ENCODE data around the gene PHYKPL.
"Not testable (repeated sequence)": the region's sequence is repeated elsewhere in the genome, so short reads cannot be mapped to it uniquely, and the experiment has no call there.

PHYKPL gene

DNA sequence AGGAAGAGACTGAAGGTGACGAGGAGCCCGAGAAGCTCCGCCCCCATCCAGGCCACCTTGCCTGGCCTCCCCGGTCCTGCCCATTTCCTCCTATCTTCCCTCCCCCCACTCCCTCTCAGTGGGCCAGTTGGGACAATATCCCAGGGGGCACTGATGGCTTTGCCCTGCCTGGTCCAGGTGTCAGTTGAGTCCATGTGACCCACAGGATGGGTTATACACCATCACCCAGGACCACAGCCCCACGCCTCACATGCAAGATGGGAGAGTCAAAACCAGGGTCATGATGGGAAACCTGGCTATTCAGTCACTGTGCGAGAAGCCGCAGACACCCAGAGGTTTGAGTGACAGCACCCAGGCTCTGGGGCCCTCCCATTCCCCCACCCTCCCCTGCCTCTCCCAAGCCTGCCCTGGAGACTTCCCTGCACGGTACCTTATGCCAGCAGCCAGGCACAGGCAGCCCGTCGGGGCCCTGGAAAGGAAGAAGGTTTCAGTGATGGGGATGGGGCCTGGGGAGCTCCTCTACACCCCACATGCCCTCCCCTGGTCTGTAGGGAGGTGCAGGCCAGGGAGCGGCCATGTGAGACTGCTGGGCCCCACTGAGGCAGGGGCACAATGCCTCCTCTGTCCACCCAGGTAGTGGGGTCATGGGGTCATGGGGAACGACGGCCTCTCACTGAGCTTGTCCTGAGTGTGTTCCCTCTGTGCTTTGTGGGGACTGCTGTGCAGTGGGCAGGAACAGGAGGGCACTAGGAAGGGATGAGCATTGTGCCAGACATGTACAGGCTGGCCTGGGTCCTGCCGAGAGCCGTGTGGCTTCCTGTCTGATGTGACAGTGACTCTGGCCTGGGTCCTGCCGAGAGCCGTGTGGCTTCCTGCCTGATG is 6.3 kb upstream of the PHYKPL start:
- no peak for DNase-seq

DNA sequence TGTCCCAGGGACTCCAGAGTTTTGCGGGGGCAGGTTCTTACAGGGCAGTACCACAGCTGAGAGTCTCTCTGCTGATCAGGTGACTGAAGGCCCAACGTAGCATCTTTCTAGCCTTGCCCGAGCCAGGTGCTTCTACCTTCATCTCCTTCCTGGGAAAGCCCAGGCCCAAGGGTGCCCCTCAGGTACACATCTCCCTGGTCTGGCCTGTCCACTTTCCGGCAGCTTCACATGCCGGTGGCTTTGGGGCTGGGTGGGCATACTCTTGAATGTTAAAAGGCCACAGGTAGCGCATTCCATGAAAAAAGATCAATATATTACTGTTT is 5.7 kb upstream of the PHYKPL start:
- DNase-seq, result no peak

DNA sequence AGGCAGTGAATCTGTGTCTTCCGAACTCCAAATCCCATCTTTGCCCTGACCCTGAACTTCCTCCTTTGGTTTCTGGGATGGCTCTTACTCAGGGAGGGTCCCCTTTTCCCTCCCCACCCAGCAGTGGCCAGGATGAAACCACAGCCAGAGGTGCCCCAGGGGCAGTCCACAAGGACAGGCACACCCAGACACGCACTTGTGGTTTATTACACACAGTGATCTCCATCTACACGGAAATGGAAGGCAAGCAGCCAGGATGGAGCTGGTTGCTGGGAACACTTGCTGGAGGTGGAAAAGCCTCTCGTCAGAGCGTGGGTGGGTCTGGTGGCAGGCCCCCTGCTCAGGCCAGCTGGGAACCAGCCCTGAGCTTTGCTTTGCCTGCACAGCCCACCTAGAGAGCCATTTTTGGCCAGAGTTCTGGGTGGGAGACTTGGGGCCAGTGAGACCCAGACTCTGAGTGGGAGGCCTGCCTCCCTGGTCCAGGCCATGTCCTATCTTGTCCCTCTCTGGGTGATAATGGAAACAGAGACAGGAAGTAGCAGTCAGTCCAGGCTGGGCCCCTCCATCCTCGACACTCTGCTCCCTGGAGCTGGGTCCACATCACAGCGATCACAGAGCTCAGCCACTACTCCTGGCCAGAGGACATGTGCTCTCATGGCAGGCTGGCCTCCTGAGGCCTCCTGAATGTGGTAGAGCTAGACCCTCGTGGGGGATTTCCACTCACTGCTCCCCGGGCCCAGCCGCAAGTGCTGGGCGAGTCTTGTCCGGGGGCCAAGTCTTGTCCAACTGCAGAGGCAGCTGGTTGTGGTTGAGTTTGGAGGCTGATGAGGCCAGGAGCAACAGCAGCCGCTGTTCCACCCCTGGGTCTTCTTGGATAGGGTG is 5.1 kb upstream of the PHYKPL start:
- no peak for DNase-seq

DNA sequence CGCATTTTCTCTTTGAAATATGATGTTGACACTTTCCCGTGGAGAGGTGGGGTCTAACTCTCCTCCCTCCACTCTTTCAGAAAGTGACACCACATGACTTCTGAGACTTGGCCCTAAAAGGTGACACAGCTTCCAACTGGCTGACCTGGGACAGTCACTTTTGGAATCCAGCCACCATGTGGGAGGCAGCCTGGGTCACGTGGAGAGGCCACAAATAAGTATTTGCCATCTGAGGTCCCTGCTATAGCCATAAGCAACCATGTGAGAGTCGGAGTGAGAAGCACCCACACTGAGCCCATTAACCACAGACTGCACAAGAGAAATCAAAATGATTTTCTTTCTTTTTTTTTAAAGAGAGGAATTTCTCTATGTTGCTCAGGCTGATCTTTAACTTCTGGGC is 4.1 kb upstream of the PHYKPL start:
- DNase-seq, result no peak

DNA sequence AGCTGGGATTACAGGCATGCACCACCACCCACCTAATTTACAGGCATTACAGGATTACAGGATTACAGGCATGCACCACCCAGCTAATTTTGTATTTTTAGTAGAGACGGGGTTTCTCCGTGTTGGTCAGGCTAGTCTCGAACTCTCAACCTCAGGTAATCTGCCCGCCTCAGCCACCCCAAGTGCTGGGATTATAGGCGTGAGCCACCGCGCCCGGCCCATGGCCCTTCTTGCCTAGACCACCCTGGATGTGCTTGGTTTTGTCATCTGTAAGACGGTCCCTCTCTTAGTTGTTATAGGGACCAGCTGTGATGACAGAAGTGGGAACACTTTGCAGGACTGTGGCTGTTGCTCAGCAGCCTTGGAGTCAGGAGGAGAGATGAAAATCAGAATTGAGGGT is 3.5 kb upstream of the PHYKPL start:
- DNase-seq, result no peak

DNA sequence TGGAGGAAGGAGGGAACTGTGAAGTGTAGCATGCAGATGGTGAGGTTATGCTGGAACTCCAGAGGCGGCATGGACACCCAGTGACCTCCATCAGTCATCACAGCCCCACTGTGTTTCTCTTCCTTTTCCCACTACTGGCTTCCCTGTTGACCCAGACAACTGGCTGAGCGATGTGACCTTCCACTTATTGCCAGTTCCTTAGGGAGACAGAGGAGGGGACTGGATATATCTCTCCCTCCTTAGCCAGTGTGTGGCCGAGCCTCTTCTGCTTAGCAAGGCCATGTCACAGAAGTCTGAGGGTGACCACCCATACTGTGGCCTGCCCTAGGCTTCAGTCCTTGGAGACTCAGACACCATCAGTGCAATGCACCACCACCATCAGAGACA is 3.0 kb upstream of the PHYKPL start:
- DNase-seq, result no peak

DNA sequence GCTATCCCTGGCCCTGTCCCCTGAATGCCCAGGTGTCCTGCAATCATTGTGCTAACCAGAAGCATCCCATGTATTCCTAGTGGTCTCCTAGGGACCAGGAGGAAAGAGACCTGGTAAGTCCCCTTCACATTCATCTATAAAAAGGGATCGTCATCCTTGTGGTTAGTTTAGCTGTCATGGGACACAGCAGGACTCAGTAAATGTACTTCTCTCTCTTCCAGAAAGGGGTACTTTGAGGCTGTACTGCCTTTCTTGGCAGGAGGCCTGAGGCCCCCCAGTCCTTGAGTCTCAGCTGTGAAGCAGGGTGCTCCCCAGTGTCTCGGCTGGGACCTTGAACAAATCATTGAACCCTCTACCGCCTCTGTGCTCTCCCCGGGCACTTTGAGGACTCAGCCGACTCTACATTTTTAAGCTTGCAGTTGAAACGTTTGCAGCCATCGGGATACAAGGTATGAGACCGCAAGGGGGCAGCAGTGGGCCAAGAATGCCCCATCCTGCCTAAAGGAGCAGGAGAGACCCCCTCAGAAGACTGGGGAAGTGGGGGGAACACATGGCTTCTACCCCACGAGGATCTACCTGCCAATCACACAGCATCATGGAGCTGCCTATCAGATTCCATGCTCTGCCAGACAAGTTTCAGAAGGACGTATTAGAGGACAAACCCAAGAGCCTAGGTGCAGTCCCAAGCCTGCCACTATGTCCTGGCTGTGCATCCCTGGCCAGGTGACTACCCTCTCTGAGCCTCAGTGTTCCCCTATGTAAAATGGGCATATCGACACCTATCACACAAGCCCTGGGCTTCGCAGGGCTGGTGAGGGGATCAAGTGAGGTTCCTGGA is 2.4 kb upstream of the PHYKPL start:
- DNase-seq, result no peak

DNA sequence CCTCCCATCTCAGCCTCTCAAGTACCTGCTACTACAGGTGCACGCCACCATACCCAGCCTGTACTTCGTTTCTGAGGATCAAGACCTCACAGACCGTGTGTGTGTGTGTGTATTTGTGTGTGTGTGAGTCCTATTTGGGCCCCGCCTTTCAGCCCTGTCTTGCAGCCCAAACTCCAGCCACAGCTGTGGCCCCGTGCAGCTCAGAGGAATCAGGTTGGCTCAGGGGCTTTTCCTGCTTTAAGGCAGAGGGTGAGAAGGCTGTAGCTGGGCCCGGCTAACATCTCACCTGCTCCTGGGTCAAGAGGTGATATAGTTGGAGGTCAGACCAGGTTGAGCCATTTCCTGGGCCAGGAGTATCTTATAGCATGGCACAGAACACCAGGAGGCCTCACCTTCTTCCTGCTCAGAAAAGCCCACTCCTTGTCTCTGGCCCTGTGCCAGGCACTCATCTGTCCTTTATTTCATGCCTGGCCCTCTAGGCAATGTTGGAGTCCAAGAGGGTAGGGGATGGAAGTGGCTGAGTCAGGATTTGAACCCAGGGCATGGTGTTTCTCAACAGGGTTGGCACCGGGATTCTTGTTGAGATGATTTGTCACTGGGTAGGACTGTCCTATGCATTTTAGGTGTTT is 1.6 kb upstream of the PHYKPL start:
- no peak for DNase-seq

DNA sequence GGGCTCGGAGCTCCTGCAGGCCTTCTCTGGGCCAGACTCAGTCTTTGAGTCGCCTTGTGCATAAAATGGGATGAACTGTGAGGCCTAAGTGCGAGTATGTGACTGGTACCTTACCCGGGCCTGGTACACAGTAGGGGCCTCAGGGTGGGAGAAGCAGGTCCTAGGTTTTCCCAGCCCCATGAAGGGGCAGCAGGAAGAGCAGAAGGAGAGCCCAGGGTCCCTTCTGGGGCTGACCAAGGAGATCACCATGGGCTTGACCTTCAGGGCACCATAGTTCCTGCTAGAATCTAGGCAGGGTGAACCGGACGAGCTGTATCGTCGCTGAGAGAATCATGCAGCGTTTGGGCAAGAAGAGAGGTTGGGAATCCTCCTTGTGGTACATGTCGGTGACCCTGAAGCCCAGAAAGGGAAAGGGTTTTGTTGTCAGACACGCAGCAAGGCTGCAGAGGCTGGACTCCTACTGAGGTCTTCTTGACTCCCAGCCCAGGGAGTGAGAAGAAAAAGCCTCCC is 373 bp upstream of the PHYKPL start:
- no peak for DNase-seq

DNA sequence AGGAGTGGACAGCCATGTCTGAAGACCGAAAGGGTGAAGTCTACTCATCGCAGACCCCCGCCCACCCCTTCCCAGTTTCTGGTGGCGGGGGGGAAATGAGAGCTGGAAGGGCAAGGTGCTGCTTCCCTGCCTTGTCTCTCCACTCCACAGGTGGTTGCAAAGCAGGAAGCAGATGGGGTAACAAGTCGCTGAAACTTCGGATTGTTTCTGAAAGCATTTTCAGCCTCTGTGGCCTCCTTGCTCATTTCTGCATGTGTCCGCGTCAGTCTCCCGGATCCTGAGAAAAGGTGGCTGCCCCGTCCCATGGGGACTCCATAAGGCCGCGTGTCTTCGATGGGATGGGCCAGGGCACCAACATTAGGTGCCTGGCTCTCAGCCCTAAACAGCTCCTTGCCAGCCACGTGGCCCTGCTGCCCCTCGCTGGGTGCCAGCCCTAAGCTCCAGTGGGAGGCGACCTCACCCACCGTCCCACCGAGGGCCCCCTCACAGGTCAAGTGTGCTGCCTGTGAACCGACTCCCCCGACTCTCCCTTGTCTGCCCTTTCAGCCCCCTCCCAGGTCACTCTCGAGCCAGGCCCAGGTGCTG is 971 bp downstream of the PHYKPL start:
- DNase-seq, result no peak

DNA sequence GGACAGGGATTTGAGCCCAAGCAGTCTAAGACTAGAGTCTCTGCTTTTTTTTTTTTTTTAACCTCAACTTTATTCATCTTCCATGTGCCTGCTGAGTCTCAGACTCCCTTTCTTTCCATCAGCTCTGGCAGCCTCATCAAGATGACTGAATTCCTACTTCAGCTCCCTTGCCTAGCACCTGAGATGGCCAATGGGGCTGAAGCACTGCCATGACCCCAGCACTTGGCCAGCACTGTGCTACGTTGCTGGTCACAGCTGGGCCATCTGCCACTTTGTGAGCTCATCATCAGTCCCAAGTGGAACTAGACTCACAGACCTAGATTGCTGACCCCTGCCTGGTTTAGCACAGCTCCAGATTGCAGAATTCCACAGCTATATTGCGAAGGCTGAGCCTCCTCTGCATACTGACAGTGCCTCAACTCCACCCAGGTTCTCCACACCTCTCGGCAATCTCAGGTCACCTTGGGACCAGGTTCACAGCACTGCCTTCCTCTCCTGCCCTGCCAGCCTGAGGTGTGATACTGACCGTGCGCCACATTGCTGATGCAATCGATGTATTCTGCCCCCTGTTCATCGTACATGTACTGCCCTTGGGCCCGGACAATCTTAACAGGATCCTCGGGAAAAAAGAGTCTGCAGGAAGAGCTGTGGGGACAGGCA is 1.6 kb downstream of the PHYKPL start:
- DNase-seq, result no peak

DNA sequence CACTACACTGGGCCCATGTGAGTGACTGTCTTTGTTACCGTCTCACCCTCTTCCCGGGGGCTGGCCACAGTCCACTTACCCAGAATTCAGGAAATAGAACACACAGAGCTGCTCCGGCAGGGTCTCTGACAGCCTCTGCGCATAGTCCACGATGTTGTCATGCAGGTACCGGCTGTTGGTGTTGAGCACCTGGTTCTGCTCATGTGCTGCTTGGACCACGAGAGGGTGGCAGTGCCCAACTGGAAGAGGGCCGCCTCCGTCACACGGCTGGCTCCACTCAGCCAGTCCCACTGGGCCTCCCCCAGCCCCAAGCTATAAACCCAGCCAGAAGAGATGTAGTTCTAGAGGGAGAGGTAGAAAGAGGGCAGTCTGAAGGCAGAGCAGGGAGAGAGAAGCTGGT is 2.7 kb downstream of the PHYKPL start:
- DNase-seq, result no peak

DNA sequence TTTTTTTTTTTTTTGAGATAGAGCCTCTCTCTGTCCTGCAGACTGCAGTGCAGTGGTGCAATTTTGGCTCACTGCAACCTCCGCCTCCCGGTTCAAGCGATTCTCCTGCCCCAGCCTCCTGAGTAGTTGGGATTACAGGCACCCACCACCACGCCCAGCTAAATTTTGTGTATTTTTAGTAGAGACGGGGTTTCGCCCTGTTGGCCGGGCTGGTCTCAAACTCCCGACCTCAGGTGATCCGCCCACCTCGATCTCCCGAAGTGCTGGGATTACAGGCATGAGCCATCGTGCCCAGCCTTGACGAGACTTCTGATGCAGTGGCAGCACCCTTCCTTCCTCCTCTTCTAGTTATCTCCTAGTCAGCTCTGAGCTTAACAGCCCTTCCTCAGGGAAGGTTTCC is 3.5 kb downstream of the PHYKPL start:
- not testable (repeated sequence) for DNase-seq

DNA sequence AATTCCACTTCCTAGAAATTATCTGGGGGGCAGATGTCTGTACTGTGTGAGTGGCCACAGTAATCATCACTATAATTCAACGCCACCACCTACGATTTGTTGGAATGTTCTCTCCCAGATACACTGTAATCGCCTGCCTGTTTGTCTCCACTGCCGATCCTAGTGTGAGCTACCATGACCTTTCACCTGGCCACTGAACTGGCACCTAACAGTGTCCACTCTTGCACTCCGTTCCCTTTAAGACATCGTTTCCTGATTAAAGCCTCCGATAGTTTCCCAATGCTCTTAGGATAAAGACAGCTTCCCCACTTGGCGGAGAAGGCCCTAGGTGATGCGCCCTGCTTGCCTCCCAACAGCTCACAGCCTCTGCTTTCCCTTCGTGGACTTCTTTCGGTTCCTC is 4.0 kb downstream of the PHYKPL start:
- DNase-seq, result no peak

DNA sequence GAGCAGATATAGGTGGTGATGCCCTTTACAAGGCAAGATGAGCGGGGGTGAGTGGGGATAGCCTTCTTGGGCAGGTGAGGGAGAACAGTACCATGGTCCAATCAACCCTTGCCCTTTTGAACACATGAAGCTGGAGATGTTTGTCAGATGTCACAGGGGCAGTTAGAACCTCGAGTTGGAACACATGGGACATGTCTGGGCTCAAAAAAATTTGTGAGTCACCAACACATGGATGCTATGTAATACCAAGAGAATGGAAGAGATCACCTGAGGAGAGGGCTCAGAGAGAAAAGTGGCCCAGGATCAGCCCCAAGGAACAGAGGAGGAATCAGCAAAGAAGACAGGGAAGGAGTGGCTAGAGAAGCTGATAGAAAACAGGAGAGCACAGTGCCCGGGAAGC is 4.7 kb downstream of the PHYKPL start:
- no peak for DNase-seq

DNA sequence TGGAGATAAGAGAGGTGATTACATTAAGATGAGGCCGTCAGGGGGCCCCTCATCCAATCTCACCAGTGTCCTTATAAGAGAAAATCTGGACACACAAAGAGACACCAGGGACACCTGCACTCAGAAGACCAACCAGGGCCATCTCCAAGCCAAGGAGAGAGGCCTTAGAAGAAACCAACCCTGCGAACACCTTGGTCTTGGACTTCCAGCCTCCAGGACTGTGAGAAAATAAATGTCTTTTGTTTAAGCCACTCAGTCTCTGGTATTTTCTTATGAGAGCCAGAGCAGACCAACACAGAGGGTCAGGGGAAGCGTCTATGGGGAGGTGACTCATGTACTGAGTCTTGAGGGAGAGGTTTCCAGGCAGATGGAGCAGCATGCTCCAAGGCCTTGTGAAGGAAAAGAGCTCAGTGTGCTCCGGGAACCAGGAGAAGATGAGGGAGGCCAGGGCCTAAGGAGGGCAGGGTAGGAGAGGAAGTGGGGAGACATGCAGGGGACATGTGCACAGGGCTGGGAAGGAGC is 5.4 kb downstream of the PHYKPL start:
- DNase-seq, result no peak

DNA sequence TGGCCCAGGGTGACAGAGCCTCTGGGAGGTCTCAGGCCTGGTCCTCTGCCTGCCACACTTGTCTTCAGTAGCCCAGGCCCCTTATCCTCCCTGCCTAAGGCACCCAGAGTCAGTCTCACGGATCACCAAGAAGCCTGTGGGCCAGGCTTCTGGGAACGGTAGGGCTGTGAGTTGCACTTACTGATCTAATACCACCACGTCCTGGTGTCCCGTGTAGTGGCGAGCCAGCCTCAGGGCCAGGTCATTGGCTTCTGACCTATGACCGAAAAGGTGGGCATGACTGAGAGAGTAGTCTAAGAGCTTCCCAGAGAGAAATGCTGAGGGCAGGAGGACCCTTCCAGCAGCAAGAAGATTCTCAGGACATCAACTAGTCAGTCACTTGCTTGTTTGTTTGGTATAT is 7.4 kb downstream of the PHYKPL start:
- no peak for DNase-seq

DNA sequence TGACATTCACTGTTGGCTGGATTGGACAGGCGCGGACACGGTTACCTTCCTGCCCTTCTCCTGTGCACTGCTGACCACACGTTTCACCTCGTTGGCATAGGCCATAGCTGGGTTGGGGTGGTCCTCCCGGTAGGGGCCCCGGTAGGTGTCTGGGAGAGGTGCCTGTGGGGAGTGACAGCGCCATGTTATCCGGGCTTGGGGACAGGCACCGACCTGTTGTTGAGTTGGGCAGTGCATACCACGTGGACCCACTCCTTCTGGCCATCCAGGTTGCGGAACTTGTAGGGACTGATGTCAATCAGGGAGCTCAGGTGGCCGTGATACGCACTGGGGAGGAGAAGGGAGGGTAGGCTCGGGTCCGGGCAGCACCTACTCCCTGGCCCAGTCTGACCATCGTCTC is 8.2 kb downstream of the PHYKPL start:
- no peak for DNase-seq

DNA sequence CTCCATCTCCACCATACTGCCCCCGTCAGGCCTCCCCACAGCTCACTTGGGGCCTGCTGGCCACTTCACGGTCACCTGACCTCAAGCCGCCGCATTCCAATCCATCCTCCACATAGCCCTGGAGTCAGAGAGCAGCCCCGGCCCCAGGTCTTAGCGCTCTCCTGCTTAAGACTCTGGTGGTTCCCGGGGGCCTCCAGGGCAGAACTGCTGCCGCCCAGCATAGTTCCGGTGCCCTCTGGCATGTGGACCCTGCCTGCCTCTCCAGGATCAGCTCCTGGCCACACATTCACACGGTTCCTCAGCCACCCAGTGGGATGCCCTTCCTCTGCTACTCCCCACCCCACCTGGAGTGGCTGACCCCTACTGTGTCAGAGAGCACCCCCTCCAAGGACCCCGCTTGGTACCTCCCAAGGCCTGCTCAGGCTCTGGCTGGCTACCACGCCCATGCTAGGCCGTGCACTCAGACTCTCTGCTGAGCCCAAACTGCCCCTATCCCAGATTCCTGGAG is 8.7 kb downstream of the PHYKPL start:
- DNase-seq, result no peak

DNA sequence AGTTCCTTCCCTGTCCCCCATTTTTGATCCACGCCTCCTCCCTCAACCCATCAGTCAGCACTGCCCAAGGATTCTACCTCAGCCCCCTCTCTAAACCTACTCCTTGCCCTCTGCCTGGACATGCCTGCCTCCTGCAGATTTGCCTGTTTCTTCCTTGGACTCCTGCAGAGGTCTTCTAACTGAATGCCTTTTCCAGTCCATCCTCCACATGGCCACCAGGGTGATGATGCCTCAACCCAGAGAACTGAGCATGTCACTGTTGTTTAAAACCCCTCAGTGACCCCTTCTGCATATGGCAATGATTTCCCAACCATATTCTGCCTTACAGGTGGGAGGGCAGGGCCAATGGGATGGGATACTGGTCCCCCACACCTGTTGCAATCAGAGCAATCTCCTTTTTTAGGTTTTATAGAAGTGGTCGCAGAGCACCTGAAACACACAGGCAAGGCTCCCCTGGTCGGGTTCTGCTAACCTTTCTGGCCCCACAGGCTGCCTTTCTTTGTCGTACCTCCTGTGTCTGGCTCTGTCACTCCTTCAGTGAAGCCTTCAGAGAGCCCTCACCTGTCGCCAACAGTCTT is 9.3 kb downstream of the PHYKPL start:
- DNase-seq, result no peak

DNA sequence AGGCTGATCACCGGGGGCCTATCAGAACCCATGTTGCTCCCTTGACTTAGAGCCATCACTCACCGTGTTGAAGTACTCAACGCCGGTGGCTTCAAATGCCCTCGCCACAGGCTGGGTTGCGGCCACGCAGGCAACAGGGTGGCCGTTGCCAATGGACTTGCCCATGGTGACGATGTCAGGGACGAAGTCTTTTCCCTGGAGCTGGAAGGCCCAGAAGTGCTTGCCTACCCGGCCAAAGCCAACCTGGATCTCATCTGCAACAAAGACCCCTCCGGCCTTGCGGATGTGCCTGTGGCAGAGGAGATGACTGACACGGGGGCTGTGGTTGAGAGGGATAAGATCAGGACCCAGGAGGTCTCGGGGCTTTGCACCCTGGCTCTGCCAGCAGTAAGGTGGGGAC is 10.3 kb downstream of the PHYKPL start:
- DNase-seq, result no peak

Measured in NCI-H1105 (cell line).